ENCODE results near the gene APOA1. TPM values are rescaled to one million over a fixed set of nuclear protein-coding genes. Genes with fewer than 3 reads are reported as not detected.

The APOA1 gene
- total RNA-seq, 1 donor from 2014 or later: 0.64 TPM

- ATAC-seq: peak; percentile 82
Observed at GRCh38 chr11:116787786-116788486, 49.5 kb downstream of the APOA1 start, which contains the start of gene ZPR1. TSS of gene ZPR1 (minus strand) at chr11:116788023. CDS start at chr11:116787990, 33 bp downstream.

- peak; percentile 1 for ATAC-seq
Observed at GRCh38 chr11:116787436-116787785, 50.0 kb downstream of the APOA1 start.

DNA sequence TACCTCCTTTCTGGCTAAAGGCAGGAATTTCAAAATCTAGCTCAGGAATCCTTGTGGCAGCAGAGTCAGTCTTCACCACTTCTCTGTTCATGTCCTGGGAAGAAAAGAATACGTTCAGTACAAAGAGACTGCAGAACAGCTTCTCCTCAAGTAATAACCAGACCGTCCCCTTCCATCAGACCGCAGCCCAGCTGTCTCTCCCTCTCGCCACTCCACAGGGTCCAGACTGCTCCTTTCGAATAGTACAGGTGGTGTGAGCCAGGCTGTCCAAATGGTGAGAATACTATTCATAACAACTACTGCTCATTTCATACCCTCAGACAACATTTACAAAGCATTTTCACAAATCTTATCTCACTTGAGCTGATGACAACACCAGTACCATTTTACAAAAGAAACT lies 50.5 kb downstream of the APOA1 start:
- ATAC-seq: no peak

DNA sequence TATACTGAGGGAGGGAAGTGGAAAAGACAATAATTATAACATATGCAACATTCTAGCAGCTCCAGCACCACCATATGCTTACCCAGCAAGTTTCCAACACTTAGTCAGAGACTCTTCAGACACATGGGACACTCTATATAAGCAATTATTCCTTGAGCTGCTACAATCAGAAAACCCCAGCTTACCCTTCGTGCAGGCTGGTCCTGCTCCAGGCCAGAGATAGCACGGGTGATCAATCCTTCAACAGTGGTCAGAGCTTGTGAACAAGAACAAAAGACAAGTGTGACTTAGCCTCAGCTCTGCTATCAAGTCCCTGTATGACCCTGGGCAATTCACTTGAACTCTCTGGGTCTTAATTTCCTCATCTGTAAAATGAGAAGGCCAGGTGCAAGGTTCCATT lies 51.1 kb downstream of the APOA1 start:
- no peak for ATAC-seq

Other genes starting within 250 kb of the APOA1 start
- gene BUD13, start 64.6 kb downstream of the APOA1 start, total RNA-seq: 9.1 TPM
- gene ZPR1, start 49.6 kb downstream of the APOA1 start, total RNA-seq: 42.3 TPM
- gene APOA5, start 45.7 kb downstream of the APOA1 start, total RNA-seq: not detected
- gene APOA4, start 14.3 kb downstream of the APOA1 start, total RNA-seq: not detected
- 0.52 TPM for gene APOC3, start 7.7 kb downstream of the APOA1 start, total RNA-seq